Endothelial cell of hepatic sinusoid (primary cell): ENCODE measurements around the gene PTPA.

Experiments
- in situ Hi-C: cut with HindIII; loops from 2 replicates; pipeline ENCODE4 v1.10.0; 2017; ENCODE audit warnings: low sequenced_read_pairs

Gene PTPA

GRCh38 chr9:129110740-129111527, at the start of gene PTPA, which contains the start of gene CRAT:
TSS of gene PTPA (plus strand) at chr9:129111415. CDS start at chr9:129111601, 186 bp downstream.
TSS of gene CRAT (minus strand) at chr9:129110793. CDS start at chr9:129110509, 284 bp downstream.
- in situ Hi-C loops, result no loop called here

- in situ Hi-C loops, result no loop called here
Observed at GRCh38 chr9:129063061-129063460, 48.2 kb upstream of the PTPA start.

- in situ Hi-C loops, result no loop called here
Observed at GRCh38 chr9:129064499-129064908, 46.7 kb upstream of the PTPA start.

GRCh38 chr9:129068110-129068509, 43.1 kb upstream of the PTPA start:
- in situ Hi-C loops, result no loop called here

GRCh38 chr9:129068990-129069861, 42.0 kb upstream of the PTPA start:
- in situ Hi-C loops, result no loop called here

- in situ Hi-C loops, result no loop called here
Observed at GRCh38 chr9:129069862-129070641, 41.2 kb upstream of the PTPA start.

GRCh38 chr9:129070696-129071525, 40.3 kb upstream of the PTPA start:
- in situ Hi-C loops, result no loop called here

- in situ Hi-C loops, result no loop called here
Observed at GRCh38 chr9:129071526-129072126, 39.6 kb upstream of the PTPA start.

- in situ Hi-C loops, result no loop called here
Observed at GRCh38 chr9:129072171-129072570, 39.0 kb upstream of the PTPA start.

- in situ Hi-C loops, result no loop called here
Observed at GRCh38 chr9:129073404-129073803, 37.8 kb upstream of the PTPA start.

GRCh38 chr9:129074106-129074505, 37.1 kb upstream of the PTPA start:
- in situ Hi-C loops, result no loop called here

GRCh38 chr9:129075996-129076639, 35.1 kb upstream of the PTPA start:
- in situ Hi-C loops, result no loop called here

GRCh38 chr9:129076640-129077037, 34.6 kb upstream of the PTPA start:
- in situ Hi-C loops, result no loop called here

- in situ Hi-C loops, result no loop called here
Observed at GRCh38 chr9:129077236-129077635, 34.0 kb upstream of the PTPA start.

GRCh38 chr9:129078691-129079503, 32.3 kb upstream of the PTPA start:
- in situ Hi-C loops, result no loop called here

GRCh38 chr9:129079829-129080228, 31.4 kb upstream of the PTPA start:
- in situ Hi-C loops, result loop anchor here (5.0 to 10.0 kb wide), 3 partner anchors 43 to 495 kb away; partner anchors contain the start of gene MIGA2

GRCh38 chr9:129080298-129080600, 31.0 kb upstream of the PTPA start:
- in situ Hi-C loops, result loop anchor here (5.0 to 10.0 kb wide), 3 partner anchors 43 to 495 kb away; partner anchors contain the start of gene MIGA2
